ENCODE measurements around the gene PPRC1. TPM values are rescaled to one million over a fixed set of nuclear protein-coding genes. Genes with fewer than 3 reads are reported as not detected.
"Not testable (repeated sequence)": the region's sequence is repeated elsewhere in the genome, so short reads cannot be mapped to it uniquely, and the experiment has no call there.

The PPRC1 gene
- total RNA-seq, 2 experiments from 2014 or later = 22.0 to 22.9 TPM

GRCh38 chr10:102185811-102186527, 53.1 kb downstream of the PPRC1 start:
- Mint-ChIP-seq H3K27me3 (no peaks in the 10 kb centered on the region), H3K36me3 (ENCODE audit: low read depth) (no peaks in the 10 kb centered on the region), H3K27ac (no peak overlapping the region), H3K4me3 (no peak overlapping the region), H3K4me1 (ENCODE audit: low read depth) (peaks cover 15% of the 10 kb centered on the region), H3K9me3 (no peaks in the 10 kb centered on the region)
- Histone ChIP-seq H3K9me3 (ENCODE audit: control insufficient read depth in 1 of 2, insufficient read depth in 1 of 2, low read length in 2 of 2) (peaks cover 0 to 9% of the 10 kb centered on the region in 2 experiments), H3K27ac (ENCODE audit: low read depth in 1 of 2, low read length in 2 of 2) (no peak overlapping the region), H3K4me1 (ENCODE audit: insufficient read depth, low read length) (peaks cover 18% of the 10 kb centered on the region), H3K4me3 (ENCODE audit: low read length) (no peak overlapping the region), H3K36me3 (ENCODE audit: insufficient read depth, low read length) (no peaks in the 10 kb centered on the region), H3K27me3 (ENCODE audit: control insufficient read depth in 1 of 2, insufficient read depth in 2 of 2, low read length in 2 of 2) (no peaks in the 10 kb centered on the region)
- POLR2A ChIA-PET = interaction anchor here (0.6 kb wide), 1 partner anchor 502 kb away, joined by 3 read pairs; no protein-coding TSS in a partner anchor
- intact Hi-C loops (cut with DNase I, micrococcal nuclease) = no loop called here
- TF ChIP-seq CTCF (IDR thresholded peaks at IDR 0.05) = no peak
- no peak for DNase-seq
- ATAC-seq (ENCODE audit: poor library complexity) = no peak
- CTCF ChIA-PET = interaction anchor here (2.9 kb wide), 1 partner anchor 17 kb away, joined by 9 read pairs; no protein-coding TSS in a partner anchor

- Mint-ChIP-seq H3K4me1 (ENCODE audit: low read depth) (peaks cover 15% of the 10 kb centered on the region), H3K27ac (no peak overlapping the region), H3K4me3 (no peak overlapping the region), H3K9me3 (peaks cover 4% of the 10 kb centered on the region), H3K27me3 (no peaks in the 10 kb centered on the region), H3K36me3 (ENCODE audit: low read depth) (no peaks in the 10 kb centered on the region)
- peak in 1 of 14 experiments; percentile 15 for DNase-seq
- ATAC-seq (ENCODE audit: poor library complexity) = no peak
- H3K9me3 ChIP-seq (ENCODE audit: control insufficient read depth in 1 of 2, insufficient read depth in 1 of 2, low read length in 2 of 2) = peaks cover 0 to 17% of the 10 kb centered on the region in 2 experiments
- H3K36me3 ChIP-seq (ENCODE audit: insufficient read depth, low read length) = no peaks in the 10 kb centered on the region
- TF ChIP-seq CTCF (IDR thresholded peaks at IDR 0.05) = no peak
- POLR2A ChIA-PET = interaction anchor here (1.1 to 1.3 kb wide), 2 partner anchors 19 to 43 kb away, joined by 3 to 5 read pairs; no protein-coding TSS in a partner anchor
- H3K4me3 ChIP-seq (ENCODE audit: low read length) = no peak overlapping the region
- intact Hi-C loops (cut with DNase I, micrococcal nuclease) = no loop called here
- H3K27ac ChIP-seq (ENCODE audit: low read depth in 1 of 2, low read length in 2 of 2) = no peak overlapping the region
- H3K4me1 ChIP-seq (ENCODE audit: insufficient read depth, low read length) = peaks cover 18% of the 10 kb centered on the region
- H3K27me3 ChIP-seq (ENCODE audit: control insufficient read depth in 1 of 2, insufficient read depth in 2 of 2, low read length in 2 of 2) = no peaks in the 10 kb centered on the region
- CTCF ChIA-PET = interaction anchor here (0.7 to 1.6 kb wide), 2 partner anchors 19 to 570 kb away, joined by 3 to 4 read pairs; no protein-coding TSS in a partner anchor
Measured at GRCh38 chr10:102188298-102188940, 55.6 kb downstream of the PPRC1 start.

- DNase-seq = peak in 3 of 14 experiments; percentile 26 to 55 (median 28)
- H3K36me3 ChIP-seq (ENCODE audit: insufficient read depth, low read length); H3K36me3 Mint-ChIP-seq (ENCODE audit: low read depth); H3K9me3 Mint-ChIP-seq; H3K4me3 ChIP-seq (ENCODE audit: low read length); intact Hi-C loops (cut with DNase I, micrococcal nuclease); H3K27me3 ChIP-seq (ENCODE audit: control insufficient read depth in 1 of 2, insufficient read depth in 2 of 2, low read length in 2 of 2); H3K27me3 Mint-ChIP-seq; H3K27ac ChIP-seq (ENCODE audit: low read depth in 1 of 2, low read length in 2 of 2): not testable (repeated sequence)
- peaks cover 0 to 17% of the 10 kb centered on the region in 2 experiments for H3K9me3 ChIP-seq (ENCODE audit: control insufficient read depth in 1 of 2, insufficient read depth in 1 of 2, low read length in 2 of 2)
- peak overlapping the region; percentile 52 for H3K4me3 Mint-ChIP-seq
- CTCF ChIA-PET = interaction anchor here (0.6 to 1.6 kb wide), 3 partner anchors 20 to 569 kb away, joined by 3 to 4 read pairs (median 3); no protein-coding TSS in a partner anchor
- POLR2A ChIA-PET = interaction anchor here (0.6 to 1.3 kb wide), 4 partner anchors 20 to 485 kb away, joined by 3 to 5 read pairs (median 4); partner anchors contain the start of gene FBXL15
- H3K27ac Mint-ChIP-seq = peak overlapping the region; percentile 78
- peak; percentile 49 for ATAC-seq (ENCODE audit: poor library complexity)
- H3K4me1 ChIP-seq (ENCODE audit: insufficient read depth, low read length) = peaks cover 18% of the 10 kb centered on the region
- peaks cover 15% of the 10 kb centered on the region for H3K4me1 Mint-ChIP-seq (ENCODE audit: low read depth)
Measured at GRCh38 chr10:102188941-102189898, 56.4 kb downstream of the PPRC1 start.
